NK-92 (cell line): Measurements from ENCODE around the gene FAM169A.
"Not testable (repeated sequence)": the region's sequence is repeated elsewhere in the genome, so short reads cannot be mapped to it uniquely, and the experiment has no call there.

Experiments used
- DNase-seq: peaks from one replicate; lab custom pipeline; 2025; ENCODE audit not compliant: unreplicated experiment; lab: John Stamatoyannopoulos, UW

FAM169A gene

GRCh38 chr5:74870299-74871067 lies 4.3 kb upstream of the FAM169A start:
- no peak for DNase-seq

GRCh38 chr5:74869414-74869813 lies 3.2 kb upstream of the FAM169A start:
- DNase-seq, result not testable (repeated sequence)

DNA sequence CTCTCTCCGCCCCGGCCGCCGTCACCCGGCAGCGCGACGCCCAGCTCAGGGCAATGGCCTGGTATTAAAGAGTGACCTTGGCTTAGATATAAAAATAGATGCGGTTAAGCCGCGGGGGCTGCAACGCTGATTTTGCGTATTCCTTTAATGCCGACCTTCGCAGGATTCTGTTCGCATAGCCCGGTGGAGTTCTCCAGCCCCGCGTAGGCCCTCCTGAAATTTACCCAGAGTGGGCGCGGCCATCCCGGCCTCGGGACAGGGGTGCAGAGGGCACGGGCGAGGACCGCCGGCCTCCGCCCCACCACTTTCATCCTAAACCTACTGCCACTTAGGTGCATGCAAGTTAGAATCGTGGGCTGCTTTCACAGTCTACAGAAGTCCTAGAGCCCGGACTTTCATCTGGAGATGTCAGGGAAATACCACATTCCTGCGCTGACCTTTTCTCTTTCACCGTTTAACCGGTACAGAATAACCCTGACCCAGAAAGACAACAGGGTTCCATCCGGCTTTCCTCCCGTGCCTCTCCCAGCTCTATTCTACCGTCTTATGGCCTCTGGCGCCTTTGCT lies 492 bp upstream of the FAM169A start:
- no peak for DNase-seq

DNA sequence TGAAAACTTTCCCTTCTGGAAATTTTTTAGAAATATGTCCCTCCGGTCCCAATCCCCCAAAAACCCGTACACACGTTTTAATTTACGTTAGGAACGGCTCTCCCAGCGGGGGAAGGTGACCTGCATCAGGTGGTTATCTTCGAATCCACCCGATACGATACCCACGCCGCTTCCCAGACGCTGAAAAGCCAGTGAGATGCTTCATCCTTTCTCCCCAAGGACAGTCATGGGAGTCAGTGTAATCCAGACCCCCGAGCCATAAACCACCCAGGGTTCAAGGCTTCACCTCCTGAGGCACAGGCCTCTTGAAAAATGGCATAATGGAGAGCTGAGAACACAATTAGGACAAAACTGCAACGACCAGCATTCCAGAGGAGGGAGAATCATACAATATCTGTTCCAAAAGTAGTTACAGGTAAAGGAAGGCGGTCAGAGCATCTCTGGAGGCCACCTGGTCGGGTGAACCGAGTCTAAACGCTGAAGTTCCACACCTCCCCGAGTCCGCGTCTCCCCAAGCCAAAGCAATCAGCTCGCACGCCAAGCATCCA lies 857 bp downstream of the FAM169A start:
- DNase-seq, result no peak

- DNase-seq, result no peak
These were observed 1.4 kb downstream of the FAM169A start for GRCh38 chr5:74864823-74865222.

GRCh38 chr5:74863726-74864125 lies 2.5 kb downstream of the FAM169A start:
- no peak for DNase-seq

GRCh38 chr5:74862221-74862620 lies 4.0 kb downstream of the FAM169A start:
- no peak for DNase-seq

- not testable (repeated sequence) for DNase-seq
These were observed 9.2 kb downstream of the FAM169A start for GRCh38 chr5:74856975-74857374.

GRCh38 chr5:74853256-74853655 lies 12.9 kb downstream of the FAM169A start:
- DNase-seq, result no peak

GRCh38 chr5:74851684-74852353 lies 14.4 kb downstream of the FAM169A start:
- no peak for DNase-seq

- DNase-seq, result no peak
These were observed 15.3 kb downstream of the FAM169A start for GRCh38 chr5:74850789-74851425.

GRCh38 chr5:74850030-74850429 lies 16.2 kb downstream of the FAM169A start:
- DNase-seq, result no peak

DNA sequence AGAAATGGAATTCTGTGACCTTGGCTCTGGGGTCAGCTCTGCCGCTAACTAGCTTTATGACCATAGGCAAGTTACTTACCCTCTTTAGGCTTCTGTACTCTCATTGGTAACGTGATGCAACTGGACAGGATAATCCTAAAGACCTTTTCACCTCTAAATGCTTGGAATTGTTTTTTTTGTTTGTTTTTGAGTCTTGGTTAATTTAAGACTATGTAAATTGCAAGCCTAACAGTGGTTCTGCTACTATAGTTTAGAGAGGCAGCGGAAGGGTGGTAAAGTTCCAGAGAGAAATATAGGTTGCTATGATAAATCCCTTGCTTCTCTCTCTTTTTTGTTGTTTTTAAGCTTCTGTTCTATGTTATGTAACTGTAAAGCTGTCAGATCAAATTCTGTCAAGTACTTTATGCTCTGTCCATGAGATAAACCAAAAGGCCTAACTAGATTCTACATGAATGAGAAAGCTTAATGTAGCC lies 17.6 kb downstream of the FAM169A start:
- no peak for DNase-seq

DNA sequence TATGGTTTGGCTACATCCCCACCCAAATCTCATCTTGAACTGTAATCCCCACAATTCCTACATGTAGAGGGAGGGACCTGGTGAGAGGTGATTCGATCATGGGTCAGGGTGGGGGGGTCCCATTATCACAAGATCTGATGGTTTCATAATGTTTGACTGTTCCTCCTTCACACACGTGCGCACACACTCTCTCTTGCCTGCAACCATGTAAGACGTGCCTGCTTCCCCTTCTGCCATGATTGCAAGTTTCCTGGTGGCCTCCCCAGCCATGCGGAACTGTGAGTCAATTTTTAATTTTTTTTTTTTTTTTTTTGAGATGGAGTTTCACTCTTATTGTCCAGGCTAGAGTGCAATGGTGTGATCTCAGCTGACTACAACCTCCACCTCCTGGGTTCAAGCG lies 27.0 kb downstream of the FAM169A start:
- DNase-seq, result no peak

DNA sequence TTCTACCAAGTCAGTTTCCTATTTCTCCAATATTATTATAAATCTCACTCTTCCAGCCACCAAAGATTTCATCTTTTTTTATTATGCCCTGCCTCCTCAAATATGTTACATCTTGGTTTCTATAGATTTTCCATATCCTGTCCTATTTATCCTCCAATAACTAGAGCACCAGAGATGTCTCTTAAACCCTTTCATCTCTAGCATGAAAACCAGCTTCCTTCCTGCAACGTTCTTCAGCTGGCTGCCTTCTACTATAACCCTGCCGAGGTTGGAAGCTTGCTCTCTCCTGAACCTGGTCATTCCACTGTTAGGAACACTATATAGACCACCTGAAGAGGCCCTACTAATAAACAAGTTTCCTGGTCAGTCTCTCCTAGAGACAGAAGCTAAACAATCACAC lies 27.9 kb downstream of the FAM169A start:
- DNase-seq, result no peak

DNA sequence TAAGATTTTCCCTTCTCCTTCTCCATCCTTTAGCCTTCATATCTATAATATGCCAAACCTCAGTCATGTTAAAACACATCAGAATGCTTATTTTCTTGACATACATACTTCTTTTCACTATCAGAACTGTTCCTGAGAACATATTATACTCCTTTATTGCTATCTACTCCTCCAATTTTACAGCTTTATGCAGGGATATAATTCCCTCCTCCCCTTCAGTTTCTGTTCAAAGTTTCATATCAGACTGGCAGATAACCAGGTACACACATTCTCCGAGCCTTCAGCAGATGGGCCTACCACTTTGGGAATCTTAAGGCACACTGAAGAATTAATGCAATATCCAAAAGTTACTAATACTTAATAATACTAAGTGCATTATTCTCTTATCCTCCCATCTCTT lies 29.1 kb downstream of the FAM169A start:
- no peak for DNase-seq

DNA sequence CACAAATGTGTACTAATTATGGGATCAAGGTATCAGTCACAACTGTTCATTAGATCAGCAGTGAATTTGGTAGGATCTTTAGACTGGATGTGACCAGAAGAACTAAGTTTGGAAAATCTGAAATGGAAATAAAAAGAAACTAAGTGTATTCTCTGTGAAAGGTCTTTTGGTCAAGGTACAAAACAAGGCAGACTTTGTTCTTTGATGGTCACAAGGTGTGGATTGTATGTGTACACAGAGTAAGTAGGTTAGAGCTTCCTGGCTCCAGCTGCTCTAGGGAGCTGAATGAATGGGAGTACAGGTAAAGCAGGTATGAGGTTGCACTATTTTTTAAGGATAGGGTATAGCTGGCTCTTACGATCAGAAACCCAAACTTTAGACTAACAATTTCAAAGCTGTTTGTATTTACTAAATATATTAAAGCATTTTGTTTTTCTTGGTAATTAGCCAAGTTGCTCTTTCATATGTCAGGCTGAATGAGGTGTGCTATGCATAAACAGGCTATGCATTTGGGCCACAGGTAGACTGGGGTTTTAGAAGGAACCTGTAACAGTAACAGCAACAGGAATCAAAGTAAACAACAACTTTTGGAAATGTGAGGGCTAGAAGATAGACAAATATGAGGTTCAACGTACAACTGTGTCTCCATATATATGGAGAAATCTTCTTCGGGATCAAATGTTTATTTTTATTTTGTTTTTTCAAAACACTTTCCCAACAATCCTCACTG lies 32.5 kb downstream of the FAM169A start:
- no peak for DNase-seq

GRCh38 chr5:74829413-74829812 lies 36.8 kb downstream of the FAM169A start:
- DNase-seq, result no peak

GRCh38 chr5:74822288-74822687 lies 43.9 kb downstream of the FAM169A start:
- no peak for DNase-seq

- DNase-seq, result no peak
These were observed 49.3 kb downstream of the FAM169A start for GRCh38 chr5:74816875-74817274.

- DNase-seq, result no peak
These were observed 55.3 kb downstream of the FAM169A start for GRCh38 chr5:74810915-74811314.
